Measurements from ENCODE around the gene SPRY1.

SPRY1 gene

GRCh38 chr4:123449362-123449761 is 52.8 kb downstream of the SPRY1 start:
- no peak for DNase-seq

- peak; percentile 14 for DNase-seq
These were observed 53.2 kb downstream of the SPRY1 start for GRCh38 chr4:123449780-123450179.

GRCh38 chr4:123450393-123450792 is 53.8 kb downstream of the SPRY1 start:
- DNase-seq, result no peak

- peak; percentile 83 for DNase-seq
These were observed 56.0 kb downstream of the SPRY1 start for GRCh38 chr4:123452616-123453015.

GRCh38 chr4:123453061-123453680 is 56.6 kb downstream of the SPRY1 start:
- no peak for DNase-seq
